Heart right ventricle (tissue), 16 donors: Measurements from ENCODE around the gene NKIRAS2. TPM values are rescaled to one million over a fixed set of nuclear protein-coding genes. Genes with fewer than 3 reads are reported as not detected.

ENCODE experiments used
- ATAC-seq, 8 donors: fragments of 200-7000 bp; cut with Tn5 transposase; one replicate each; pipeline ENCODE4 v1.9.1; 2020; ENCODE audit warnings: mild to moderate bottlenecking in 8 of 8, moderate library complexity in 8 of 8, moderate number of reproducible peaks in 1 of 8
- DNase-seq, 2 donors: peaks; one replicate each; pipeline ENCODE4 v3.0.0-alpha.2; 2020
- H3K27ac ChIP-seq, 10 donors: fragments of 200-600 bp; sonication (generic) in 2 of 10; one replicate each; pipeline versions ENCODE4 v1.5.0 to v1.8.0; 2020 to 2022; ENCODE audit warnings: mild to moderate bottlenecking in 3 of 10
- H3K27me3 ChIP-seq, 7 donors: fragments of 200-600 bp; one replicate each; pipeline ENCODE4 v1.8.0; 2021 to 2022; ENCODE audit warnings: mild to moderate bottlenecking in 2 of 7
- H3K36me3 ChIP-seq, 9 donors: fragments of 200-600 bp; sonication (generic) in 1 of 9; one replicate each; pipeline versions ENCODE4 v1.5.0 to v1.8.0; 2020 to 2022; ENCODE audit warnings: mild to moderate bottlenecking in 2 of 9
- H3K4me1 ChIP-seq, 9 donors: fragments of 200-600 bp; sonication (generic) in 1 of 9; one replicate each; pipeline versions ENCODE4 v1.5.0 to v1.8.0; 2020 to 2022; ENCODE audit warnings: mild to moderate bottlenecking in 4 of 9
- H3K4me3 ChIP-seq, 10 donors: fragments of 200-600 bp; sonication (generic) in 2 of 10; one replicate each; pipeline versions ENCODE4 v1.5.0 to v1.8.0; 2020 to 2022; ENCODE audit warnings: mild to moderate bottlenecking in 7 of 10, moderate library complexity in 2 of 10
- H3K9me3 ChIP-seq, 11 donors: fragments of 200-600 bp in 10 of 11; sonication (generic) in 2 of 11; one replicate each; pipeline versions ENCODE4 v1.5.0 to v1.8.0; 2013 to 2022; ENCODE audit warnings: mild to moderate bottlenecking in 2 of 11, control low read depth in 1 of 11, moderate library complexity in 1 of 11
- WGBS, 2 donors: extraction: QIAGEN DNeasy Blood & Tissue Kit; methylation state at CpG; one replicate each; pipeline ENCODE4 v1.1.7; 2013; ENCODE audit warnings: inconsistent platforms in 1 of 2; 5-methylcytosine and 5-hydroxymethylcytosine counted together
- intact Hi-C, 10 donors: fragments of 100-400 bp; cut with DNase I; formaldehyde crosslinking; loops; one replicate each; pipeline versions ENCODE4 v1.11.1 to v1.14.2; 2022
- polyA plus RNA-seq, 2 donors: library from polyadenylated mRNA; stranded (reverse); fragments of 200-250 nt; gene quantifications; one replicate each; pipeline ENCODE4 v1.2.3, GENCODE V29; 2013
- total RNA-seq, 10 donors: library from RNA; stranded (reverse); fragmentation: NEBNext Ultra II Directional in 3 of 10; extraction: Animal tissue kit (Norgen Biotek cat#: 25700) in 3 of 10; gene quantifications; one replicate each; pipeline versions ENCODE4 v1.2.1 to v1.2.4, GENCODE V29; 2021 to 2023
- TF ChIP-seq, protein P1 (sequence below), 9 donors: fragments of 200-600 bp; sonication (generic) in 2 of 9; IDR thresholded peaks; one replicate each; pipeline versions ENCODE4 v1.5.0 to v1.8.0; 2021 to 2022; ENCODE audit warnings: antibody characterized with exemption in 9 of 9, mild to moderate bottlenecking in 5 of 9, moderate library complexity in 1 of 9
- donor health status: Arrhythmogenic right ventricular cardiomyopathy.
- donor health status: ischemic (EF 13 %, LVEDD 7.1; RV severe dilation, severe dysfunction).
- donor health status: healthy with polysubstance abuse.
- donor health status: DM: no; HTN: yes; CAD: no.
- donor health status: DM: no; HTN: no; CAD: no.
- donor health status: ischemic (EF 25% LVEDD 6.9; RV normal size, moderate dysfunction).
- donor health status: ischemic (EF 25% LVEDD 5.7; RV mildly dilated, moderate dysfunction).
- donor health status: healthy.
- donor health status: DM: yes; HTN: yes; CAD: no.
- donor health status: Ischemic cardiomyopathy.
- donor health status: ischemic (EF 35%, LVEDD 5.7; RV mildly dilated, moderate dysfunction).
- donor health status: nonischemic (EF 11% LVEDD 7.7; RV severe dilation, severe dysfunction).
- donor health status: DM: yes; HTN: yes; CAD: no.
- donor health status: PGD.
- donor health status: ischemic (EF 29% LVEDD 5.4; RV normal size, mild dysfunction).
- donor health status: nonischemic (EF 23%, LVEDD 6.1; RV moderate dilation, normal function).

NKIRAS2 gene
- total and polyA plus RNA-seq, 12 donors: 50.1 to 64.1 (median 57.2) TPM

DNA sequence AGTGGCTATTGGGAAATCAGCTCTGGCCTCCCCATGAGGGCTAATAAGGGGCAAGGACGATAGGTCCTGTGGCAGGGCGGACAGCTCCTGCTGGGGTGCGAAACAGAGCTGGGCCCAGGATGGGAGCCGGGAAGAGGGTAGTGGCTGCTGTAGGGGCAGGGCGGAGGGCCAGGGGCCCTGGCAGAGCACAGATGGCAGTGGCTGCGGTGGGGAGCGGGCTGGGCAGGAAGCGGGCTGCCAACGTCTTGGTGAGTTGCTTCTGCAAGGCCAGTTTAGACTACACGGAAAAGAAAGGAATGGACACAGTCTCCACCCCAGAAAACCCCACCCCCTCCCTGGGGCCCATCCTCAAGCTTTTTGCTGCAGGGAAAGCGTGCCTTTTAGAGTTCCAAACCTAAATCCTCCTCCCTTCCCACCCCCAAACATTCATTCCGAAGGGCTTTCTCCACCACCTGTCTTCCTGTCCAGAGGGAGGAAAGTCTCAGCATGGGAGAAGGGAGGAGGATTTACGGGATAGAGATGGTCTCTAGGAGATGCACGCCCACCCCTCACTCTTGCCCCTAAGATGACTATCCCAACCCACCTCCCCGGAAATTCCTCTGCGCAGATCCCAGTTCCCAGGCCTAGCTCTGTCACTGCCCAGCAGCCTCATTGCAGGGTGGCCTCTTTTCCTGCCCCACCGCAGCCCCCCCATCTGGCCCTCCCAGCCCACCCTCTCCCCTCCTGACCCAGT, 7.1 kb downstream of the NKIRAS2 start:
- ATAC-seq: no peak
- H3K27me3 ChIP-seq: peaks cover 0 to 13% (median 0%) of the 10 kb centered on the region in 7 donors
- DNase-seq: no peak
- H3K27ac ChIP-seq: no peak overlapping the region
- no peak overlapping the region for H3K4me3 ChIP-seq
- H3K4me1 ChIP-seq: peaks cover 9 to 31% (median 17%) of the 10 kb centered on the region in 9 donors
- TF ChIP-seq, protein P1, sequence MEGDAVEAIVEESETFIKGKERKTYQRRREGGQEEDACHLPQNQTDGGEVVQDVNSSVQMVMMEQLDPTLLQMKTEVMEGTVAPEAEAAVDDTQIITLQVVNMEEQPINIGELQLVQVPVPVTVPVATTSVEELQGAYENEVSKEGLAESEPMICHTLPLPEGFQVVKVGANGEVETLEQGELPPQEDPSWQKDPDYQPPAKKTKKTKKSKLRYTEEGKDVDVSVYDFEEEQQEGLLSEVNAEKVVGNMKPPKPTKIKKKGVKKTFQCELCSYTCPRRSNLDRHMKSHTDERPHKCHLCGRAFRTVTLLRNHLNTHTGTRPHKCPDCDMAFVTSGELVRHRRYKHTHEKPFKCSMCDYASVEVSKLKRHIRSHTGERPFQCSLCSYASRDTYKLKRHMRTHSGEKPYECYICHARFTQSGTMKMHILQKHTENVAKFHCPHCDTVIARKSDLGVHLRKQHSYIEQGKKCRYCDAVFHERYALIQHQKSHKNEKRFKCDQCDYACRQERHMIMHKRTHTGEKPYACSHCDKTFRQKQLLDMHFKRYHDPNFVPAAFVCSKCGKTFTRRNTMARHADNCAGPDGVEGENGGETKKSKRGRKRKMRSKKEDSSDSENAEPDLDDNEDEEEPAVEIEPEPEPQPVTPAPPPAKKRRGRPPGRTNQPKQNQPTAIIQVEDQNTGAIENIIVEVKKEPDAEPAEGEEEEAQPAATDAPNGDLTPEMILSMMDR (IDR thresholded peaks at IDR 0.05): no peak
- 53 to 62% methylated on average over 17 of the region's 17 CpGs for WGBS, 2 donors
- intact Hi-C loops: loop anchor here in 6 of 10 donors (2.0 to 10.0 kb wide), 7 partner anchors 35 to 158 kb away; partner anchors contain the start of genes DHX58 (in 1 of the 6), HCRT (in 1 of the 6) and KCNH4 (in 1 of the 6)
- H3K36me3 ChIP-seq: peaks cover 0 to 30% (median 23%) of the 10 kb centered on the region in 9 donors
- no peaks in the 10 kb centered on the region for H3K9me3 ChIP-seq

DNA sequence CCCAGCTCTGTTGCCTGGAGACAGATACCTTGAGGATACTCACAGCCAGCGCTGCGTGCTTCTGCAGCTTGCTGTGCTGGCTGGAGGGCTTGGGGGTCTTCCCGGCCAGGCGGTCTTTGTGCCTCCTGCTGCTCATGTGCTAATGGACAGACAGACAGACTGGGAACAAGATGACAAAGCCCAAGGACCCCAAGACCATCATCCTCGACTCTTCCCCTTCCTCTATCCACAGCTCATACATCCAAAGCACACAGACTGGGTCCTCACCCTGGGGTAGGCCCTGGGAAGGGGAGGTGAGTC, 7.7 kb downstream of the NKIRAS2 start:
- 71 to 78% methylated on average over 5 of the region's 5 CpGs for WGBS, 2 donors
- no peak overlapping the region for H3K27ac ChIP-seq

DNA sequence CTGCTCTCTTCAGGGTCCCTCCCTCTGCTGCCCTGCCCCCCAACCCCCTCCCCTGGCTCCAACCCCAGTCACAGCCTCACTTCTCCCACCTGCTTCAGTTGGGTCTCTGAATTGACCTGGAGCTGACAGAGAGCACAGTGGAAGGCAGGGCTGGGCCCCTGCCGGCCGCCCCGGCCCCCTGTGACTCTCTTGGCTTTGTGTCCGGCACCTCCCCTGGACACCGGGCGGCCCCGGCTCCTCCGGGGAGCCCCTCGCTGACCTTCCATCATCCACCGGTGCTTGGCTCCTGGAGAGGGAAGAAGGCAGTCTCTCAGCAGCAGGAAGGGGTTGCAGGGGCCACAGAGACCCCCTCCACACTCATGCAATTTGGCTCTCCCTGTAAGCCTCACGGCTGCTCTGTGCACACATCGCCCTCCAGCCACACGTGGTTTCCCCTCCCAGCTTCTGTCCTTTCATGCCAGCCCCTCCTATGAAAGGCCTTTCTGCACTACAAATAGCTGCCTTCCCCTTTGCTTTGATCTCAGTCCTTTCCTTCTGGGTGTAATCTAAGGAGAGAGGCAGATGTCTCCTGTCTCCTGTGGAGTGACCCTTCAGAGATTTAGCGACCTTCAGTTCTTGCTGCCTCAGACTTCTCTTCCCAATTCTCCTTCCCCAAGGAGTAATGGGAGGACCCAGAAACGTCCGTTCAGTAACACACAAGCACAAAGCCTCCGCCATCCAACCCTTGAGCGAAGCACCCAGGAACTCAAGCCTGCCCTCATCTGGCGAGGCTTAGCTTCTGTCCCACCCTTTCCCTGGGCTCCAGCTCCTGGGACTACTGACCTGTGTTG, 8.3 kb downstream of the NKIRAS2 start:
- DNase-seq (no peak), ATAC-seq (no peak)
- Histone ChIP-seq H3K4me1 (peaks cover 9 to 27% (median 17%) of the 10 kb centered on the region in 9 donors), H3K9me3 (no peaks in the 10 kb centered on the region), H3K36me3 (peaks cover 0 to 19% (median 12%) of the 10 kb centered on the region in 9 donors), H3K4me3 (no peak overlapping the region), H3K27ac (no peak overlapping the region), H3K27me3 (peaks cover 0 to 13% (median 0%) of the 10 kb centered on the region in 7 donors)
- intact Hi-C loops: loop anchor here in 6 of 10 donors (2.0 to 10.0 kb wide), 7 partner anchors 34 to 157 kb away; partner anchors contain the start of genes DHX58 (in 1 of the 6), HCRT (in 1 of the 6) and KCNH4 (in 1 of the 6)
- TF ChIP-seq, protein P1 (IDR thresholded peaks at IDR 0.05): peak in 1 of 9 donors; percentile 27
- 45 to 54% methylated on average over 19 of the region's 19 CpGs for WGBS, 2 donors

More for the DNA sequence above, 7.7 kb downstream of the NKIRAS2 start:
- ATAC-seq (no peak), DNase-seq (no peak)
- H3K36me3 ChIP-seq: peaks cover 0 to 25% (median 18%) of the 10 kb centered on the region in 9 donors
- intact Hi-C loops: loop anchor here in 6 of 10 donors (2.0 to 10.0 kb wide), 7 partner anchors 35 to 157 kb away; partner anchors contain the start of genes DHX58 (in 1 of the 6), HCRT (in 1 of the 6) and KCNH4 (in 1 of the 6)
- H3K4me1 ChIP-seq: peaks cover 9 to 31% (median 17%) of the 10 kb centered on the region in 9 donors
- no peaks in the 10 kb centered on the region for H3K9me3 ChIP-seq
- TF ChIP-seq, protein P1 (IDR thresholded peaks at IDR 0.05): no peak
- H3K4me3 ChIP-seq: no peak overlapping the region
- H3K27me3 ChIP-seq: peaks cover 0 to 13% (median 0%) of the 10 kb centered on the region in 7 donors

DNA sequence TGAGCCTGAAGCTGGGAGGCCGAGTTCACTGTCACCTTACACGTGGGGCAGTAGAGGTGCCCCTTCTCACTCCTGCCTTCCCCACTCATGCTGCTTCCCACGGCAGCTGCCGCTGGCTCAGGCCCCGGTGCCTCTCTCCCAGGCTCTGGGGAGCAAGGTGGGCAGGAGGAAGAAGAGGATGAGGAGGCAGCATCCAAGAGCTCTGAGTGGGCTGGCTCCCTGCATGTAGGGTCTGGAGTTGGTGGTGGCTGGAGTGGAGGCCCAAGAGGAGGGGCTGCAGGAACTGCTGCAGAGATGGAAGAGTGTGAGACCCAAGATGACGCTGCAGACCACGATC, 8.9 kb downstream of the NKIRAS2 start:
- Histone ChIP-seq H3K4me1 (peaks cover 9 to 21% (median 17%) of the 10 kb centered on the region in 9 donors), H3K27ac (no peak overlapping the region), H3K27me3 (peaks cover 0 to 15% (median 0%) of the 10 kb centered on the region in 7 donors), H3K36me3 (peaks cover 0 to 13% (median 6%) of the 10 kb centered on the region in 9 donors), H3K9me3 (no peaks in the 10 kb centered on the region), H3K4me3 (no peak overlapping the region)
- TF ChIP-seq, protein P1 (IDR thresholded peaks at IDR 0.05): no peak
- 70 to 72% methylated on average over 7 of the region's 7 CpGs for WGBS, 2 donors
- DNase-seq: no peak
- no peak for ATAC-seq
- intact Hi-C loops: loop anchor here in 6 of 10 donors (5.0 to 10.0 kb wide), 6 partner anchors 34 to 156 kb away; partner anchors contain the start of genes DHX58 (in 1 of the 6), HCRT (in 1 of the 6) and KCNH4 (in 1 of the 6)
